ENCODE results near the gene E2F3. TPM values are rescaled to one million over a fixed set of nuclear protein-coding genes. Genes with fewer than 3 reads are reported as not detected.

The E2F3 gene
- total RNA-seq, 4 donors from 2014 or later: 1.8 to 5.5 (median 3.3) TPM

DNA sequence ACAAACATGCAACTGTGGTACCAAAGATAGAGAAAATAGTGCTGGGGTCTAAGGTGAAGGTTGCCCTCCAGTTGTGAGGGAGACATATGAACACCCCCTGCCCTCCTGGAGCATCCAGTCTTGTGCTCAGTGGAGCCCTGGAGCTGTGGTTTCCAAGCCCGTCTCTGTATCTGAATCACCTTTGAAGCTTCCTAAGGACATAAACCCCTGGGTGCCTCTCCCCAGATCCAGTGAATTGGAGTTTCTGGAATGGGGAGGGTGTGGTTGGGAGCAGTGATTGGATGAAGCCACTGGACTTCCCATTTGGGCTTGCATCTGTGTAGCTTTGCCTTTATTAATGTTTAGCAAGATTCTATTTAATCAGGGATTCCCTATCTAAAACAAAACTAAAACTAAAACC is 22.4 kb upstream of the E2F3 start:
- no peaks in the 10 kb centered on the region for H3K9me3 ChIP-seq
- H3K27me3 ChIP-seq: no peaks in the 10 kb centered on the region
- intact Hi-C loops (cut with DNase I; ENCODE audit: low total_unique reads): no loop called here
- H3K36me3 ChIP-seq: no peaks in the 10 kb centered on the region
- no peaks in the 10 kb centered on the region for H3K4me1 ChIP-seq
- no peak for DNase-seq
- no peak overlapping the region for H3K4me3 ChIP-seq
- no peak overlapping the region for H3K27ac ChIP-seq
- TF ChIP-seq, protein P1, sequence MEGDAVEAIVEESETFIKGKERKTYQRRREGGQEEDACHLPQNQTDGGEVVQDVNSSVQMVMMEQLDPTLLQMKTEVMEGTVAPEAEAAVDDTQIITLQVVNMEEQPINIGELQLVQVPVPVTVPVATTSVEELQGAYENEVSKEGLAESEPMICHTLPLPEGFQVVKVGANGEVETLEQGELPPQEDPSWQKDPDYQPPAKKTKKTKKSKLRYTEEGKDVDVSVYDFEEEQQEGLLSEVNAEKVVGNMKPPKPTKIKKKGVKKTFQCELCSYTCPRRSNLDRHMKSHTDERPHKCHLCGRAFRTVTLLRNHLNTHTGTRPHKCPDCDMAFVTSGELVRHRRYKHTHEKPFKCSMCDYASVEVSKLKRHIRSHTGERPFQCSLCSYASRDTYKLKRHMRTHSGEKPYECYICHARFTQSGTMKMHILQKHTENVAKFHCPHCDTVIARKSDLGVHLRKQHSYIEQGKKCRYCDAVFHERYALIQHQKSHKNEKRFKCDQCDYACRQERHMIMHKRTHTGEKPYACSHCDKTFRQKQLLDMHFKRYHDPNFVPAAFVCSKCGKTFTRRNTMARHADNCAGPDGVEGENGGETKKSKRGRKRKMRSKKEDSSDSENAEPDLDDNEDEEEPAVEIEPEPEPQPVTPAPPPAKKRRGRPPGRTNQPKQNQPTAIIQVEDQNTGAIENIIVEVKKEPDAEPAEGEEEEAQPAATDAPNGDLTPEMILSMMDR (IDR thresholded peaks at IDR 0.05): no peak
- no peak for TF ChIP-seq POLR2A (IDR thresholded peaks at IDR 0.05)

DNA sequence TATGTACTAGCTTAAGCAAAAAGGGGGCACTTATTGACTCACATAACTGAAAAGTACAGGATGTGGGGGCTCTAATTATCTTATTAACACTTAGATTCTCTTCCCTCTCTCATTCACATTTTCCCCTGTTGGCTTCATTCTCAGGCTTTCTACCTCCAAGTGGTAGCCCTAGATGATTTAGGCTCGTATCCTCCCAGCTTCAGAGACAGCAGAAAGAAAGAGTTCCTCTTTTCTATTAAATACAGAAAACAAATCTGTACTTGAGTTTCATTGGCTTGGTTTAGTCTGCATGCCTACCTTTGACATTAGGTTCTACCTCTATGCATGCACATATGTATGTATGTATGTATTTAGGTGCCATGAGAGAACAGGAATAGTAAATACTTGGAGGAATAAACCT is 15.5 kb upstream of the E2F3 start:
- Histone ChIP-seq H3K36me3 (no peaks in the 10 kb centered on the region), H3K27me3 (no peaks in the 10 kb centered on the region), H3K27ac (no peak overlapping the region), H3K4me3 (no peak overlapping the region), H3K9me3 (no peaks in the 10 kb centered on the region), H3K4me1 (no peaks in the 10 kb centered on the region)
- intact Hi-C loops (cut with DNase I; ENCODE audit: low total_unique reads): no loop called here
- no peak for DNase-seq
- no peak for TF ChIP-seq POLR2A (IDR thresholded peaks at IDR 0.05)
- TF ChIP-seq, protein P1 (IDR thresholded peaks at IDR 0.05): no peak

DNA sequence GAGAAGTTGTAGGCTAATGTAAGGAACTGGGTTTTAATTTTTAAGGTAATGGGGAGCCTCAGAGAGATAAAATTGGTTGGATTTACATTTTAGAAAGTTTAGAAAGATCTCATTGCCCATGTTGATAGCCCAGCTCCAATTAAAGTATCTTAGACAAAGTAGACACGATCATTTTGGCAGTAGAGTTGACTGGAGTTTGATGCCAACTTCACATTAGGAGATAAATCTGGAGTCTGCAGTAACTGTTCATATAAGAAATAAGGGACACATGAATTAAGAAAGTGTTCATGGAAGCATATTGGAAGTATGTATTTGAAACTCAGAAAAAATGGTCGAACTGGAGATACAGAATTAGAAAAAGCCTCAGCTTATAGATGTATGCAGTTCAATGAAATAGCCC is 12.6 kb upstream of the E2F3 start:
- Histone ChIP-seq H3K4me3 (no peak overlapping the region), H3K36me3 (no peaks in the 10 kb centered on the region), H3K4me1 (no peaks in the 10 kb centered on the region), H3K9me3 (no peaks in the 10 kb centered on the region), H3K27ac (no peak overlapping the region), H3K27me3 (no peaks in the 10 kb centered on the region)
- intact Hi-C loops (cut with DNase I; ENCODE audit: low total_unique reads): no loop called here
- TF ChIP-seq POLR2A (IDR thresholded peaks at IDR 0.05): no peak
- TF ChIP-seq, protein P1 (IDR thresholded peaks at IDR 0.05): no peak
- no peak for DNase-seq

DNA sequence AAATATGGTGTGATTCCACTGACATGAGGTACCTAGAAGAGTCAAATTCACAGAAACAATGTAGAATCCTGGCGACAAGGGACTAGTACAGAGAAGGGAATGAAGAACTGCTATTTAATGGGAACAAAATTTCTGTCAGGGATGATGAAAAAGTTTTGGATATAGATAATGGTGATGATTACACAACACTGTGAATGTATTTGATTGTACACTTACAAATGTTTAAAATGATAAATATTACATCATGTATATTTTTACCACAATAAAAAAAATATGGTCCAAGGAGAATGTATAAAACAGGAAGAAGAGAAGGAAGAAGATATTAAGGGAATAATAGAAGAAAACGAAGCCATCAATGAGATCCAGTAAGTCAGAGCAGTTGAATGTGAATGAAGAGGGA is 8.4 kb upstream of the E2F3 start:
- H3K36me3 ChIP-seq: no peaks in the 10 kb centered on the region
- no peak for DNase-seq
- H3K4me1 ChIP-seq: no peaks in the 10 kb centered on the region
- no peak overlapping the region for H3K27ac ChIP-seq
- intact Hi-C loops (cut with DNase I; ENCODE audit: low total_unique reads): no loop called here
- H3K27me3 ChIP-seq: no peaks in the 10 kb centered on the region
- H3K4me3 ChIP-seq: no peak overlapping the region
- TF ChIP-seq, protein P1 (IDR thresholded peaks at IDR 0.05): no peak
- TF ChIP-seq POLR2A (IDR thresholded peaks at IDR 0.05): no peak
- no peaks in the 10 kb centered on the region for H3K9me3 ChIP-seq

DNA sequence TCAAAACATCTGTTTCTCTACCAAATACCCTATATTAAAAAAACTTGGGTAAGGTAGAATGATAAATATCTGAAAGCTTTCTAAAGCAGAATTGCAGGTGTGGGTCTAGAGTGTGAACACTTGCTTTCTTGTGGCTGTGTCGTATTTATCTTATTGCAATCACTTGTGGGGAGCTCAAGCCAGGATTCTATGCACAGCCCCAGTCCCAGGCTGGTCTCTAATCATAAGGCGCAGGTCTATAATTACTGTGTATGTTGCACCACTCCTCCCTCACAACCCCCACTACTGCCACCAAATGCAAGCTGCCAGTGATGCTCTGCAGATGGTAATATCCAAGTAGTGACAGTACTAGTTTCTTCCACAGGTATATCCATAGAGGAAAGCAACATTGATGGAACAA is 2.2 kb upstream of the E2F3 start:
- Histone ChIP-seq H3K4me1 (no peaks in the 10 kb centered on the region), H3K36me3 (no peaks in the 10 kb centered on the region), H3K27ac (no peak overlapping the region), H3K9me3 (no peaks in the 10 kb centered on the region), H3K4me3 (no peak overlapping the region), H3K27me3 (no peaks in the 10 kb centered on the region)
- TF ChIP-seq, protein P1 (IDR thresholded peaks at IDR 0.05): no peak
- no peak for DNase-seq
- intact Hi-C loops (cut with DNase I; ENCODE audit: low total_unique reads): no loop called here

Data from uterus (tissue), 4 donors.